ENCODE data around the gene FAM114A1. TPM values are rescaled to one million over a fixed set of nuclear protein-coding genes. Genes with fewer than 3 reads are reported as not detected.
A peak's percentile ranks its signal among the peaks of the same experiment; 100 is the strongest.

The FAM114A1 gene
- polyA plus RNA-seq, 4 donors = 11.3 to 34.6 (median 25.2) TPM

- Histone ChIP-seq H3K9me3 (ENCODE audit: control insufficient read depth in 2 of 2, insufficient read depth in 1 of 2, low read depth in 1 of 2, low read length in 1 of 2) (no peaks in the 10 kb centered on the region), H3K4me1 (ENCODE audit: control insufficient read depth in 3 of 3, insufficient read depth in 2 of 3, low read depth in 1 of 3, low read length in 2 of 3) (peaks cover 0 to 2% (median 0%) of the 10 kb centered on the region in 3 donors), H3K36me3 (ENCODE audit: control insufficient read depth in 3 of 3, insufficient read depth in 2 of 3, low read depth in 1 of 3, low read length in 3 of 3) (no peaks in the 10 kb centered on the region), H3K4me3 (ENCODE audit: low read depth in 1 of 3, low read length in 3 of 3) (no peak overlapping the region), H3K27ac (ENCODE audit: low read depth in 1 of 3, low read length in 2 of 3) (no peak overlapping the region), H3K27me3 (ENCODE audit: control insufficient read depth in 3 of 3, insufficient read depth in 3 of 3, low read length in 3 of 3) (no peaks in the 10 kb centered on the region)
- 83 to 86% (median 84%) methylated on average over 5 of the region's 5 CpGs for WGBS, 3 donors
- no peak for DNase-seq
- no peak for FAIRE-seq
These were observed 12.1 kb upstream of the FAM114A1 start for GRCh38 chr4:38855466-38855865.

DNA sequence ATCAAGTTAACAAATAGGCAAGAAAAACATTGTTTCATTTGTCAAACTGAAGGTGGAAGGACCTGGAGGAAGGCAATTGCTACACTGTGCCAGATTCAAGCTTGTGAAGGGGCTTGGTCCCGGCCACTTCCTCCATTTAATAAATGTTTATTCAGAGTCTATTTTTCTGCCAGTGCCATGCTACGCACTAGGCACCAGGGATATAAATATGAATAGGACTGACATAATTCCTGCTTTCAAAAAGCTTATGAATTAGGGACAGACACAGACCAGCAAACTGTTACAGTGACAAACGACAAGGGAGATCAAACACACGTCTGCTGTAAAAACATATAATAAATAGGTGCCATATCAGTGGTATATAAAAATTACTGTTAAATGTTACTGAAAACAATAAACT is 11.6 kb upstream of the FAM114A1 start:
- WGBS, 3 donors = 33 to 62% (median 44%) methylated on average over 4 of the region's 4 CpGs
- H3K36me3 ChIP-seq (ENCODE audit: control insufficient read depth in 3 of 3, insufficient read depth in 2 of 3, low read depth in 1 of 3, low read length in 3 of 3) = no peaks in the 10 kb centered on the region
- H3K4me1 ChIP-seq (ENCODE audit: control insufficient read depth in 3 of 3, insufficient read depth in 2 of 3, low read depth in 1 of 3, low read length in 2 of 3) = peaks cover 0 to 2% (median 0%) of the 10 kb centered on the region in 3 donors
- no peak for DNase-seq
- FAIRE-seq = no peak
- no peaks in the 10 kb centered on the region for H3K27me3 ChIP-seq (ENCODE audit: control insufficient read depth in 3 of 3, insufficient read depth in 3 of 3, low read length in 3 of 3)
- H3K4me3 ChIP-seq (ENCODE audit: low read depth in 1 of 3, low read length in 3 of 3) = no peak overlapping the region
- peak overlapping the region in 1 of 3 donors; percentile 20 for H3K27ac ChIP-seq (ENCODE audit: low read depth in 1 of 3, low read length in 2 of 3)
- H3K9me3 ChIP-seq (ENCODE audit: control insufficient read depth in 2 of 2, insufficient read depth in 1 of 2, low read depth in 1 of 2, low read length in 1 of 2) = no peaks in the 10 kb centered on the region

GRCh38 chr4:38856524-38857337 is 10.9 kb upstream of the FAM114A1 start, which contains the start of gene TLR6:
TSS of gene TLR6 (minus strand) at chr4:38856817. CDS start at chr4:38829473, 27,344 bp downstream.
- Histone ChIP-seq H3K27ac (ENCODE audit: low read depth in 1 of 3, low read length in 2 of 3) (peak within 1 kb of the TSS in 1 of 3 donors; percentile 90), H3K4me1 (ENCODE audit: control insufficient read depth in 3 of 3, insufficient read depth in 2 of 3, low read depth in 1 of 3, low read length in 2 of 3) (peaks cover 0 to 2% (median 0%) of the 10 kb centered on the region in 3 donors), H3K4me3 (ENCODE audit: low read depth in 1 of 3, low read length in 3 of 3) (no peak within 1 kb of the TSS), H3K27me3 (ENCODE audit: control insufficient read depth in 3 of 3, insufficient read depth in 3 of 3, low read length in 3 of 3) (no peaks in the 10 kb centered on the region), H3K9me3 (ENCODE audit: control insufficient read depth in 2 of 2, insufficient read depth in 1 of 2, low read depth in 1 of 2, low read length in 1 of 2) (no peaks in the 10 kb centered on the region), H3K36me3 (ENCODE audit: control insufficient read depth in 3 of 3, insufficient read depth in 2 of 3, low read depth in 1 of 3, low read length in 3 of 3) (no peaks in the 10 kb centered on the region)
- FAIRE-seq = peak; percentile 95
- WGBS, 3 donors = 7 to 24% (median 19%) methylated on average over 8 of the region's 8 CpGs
- peak; percentile 68 to 71 for DNase-seq

DNA sequence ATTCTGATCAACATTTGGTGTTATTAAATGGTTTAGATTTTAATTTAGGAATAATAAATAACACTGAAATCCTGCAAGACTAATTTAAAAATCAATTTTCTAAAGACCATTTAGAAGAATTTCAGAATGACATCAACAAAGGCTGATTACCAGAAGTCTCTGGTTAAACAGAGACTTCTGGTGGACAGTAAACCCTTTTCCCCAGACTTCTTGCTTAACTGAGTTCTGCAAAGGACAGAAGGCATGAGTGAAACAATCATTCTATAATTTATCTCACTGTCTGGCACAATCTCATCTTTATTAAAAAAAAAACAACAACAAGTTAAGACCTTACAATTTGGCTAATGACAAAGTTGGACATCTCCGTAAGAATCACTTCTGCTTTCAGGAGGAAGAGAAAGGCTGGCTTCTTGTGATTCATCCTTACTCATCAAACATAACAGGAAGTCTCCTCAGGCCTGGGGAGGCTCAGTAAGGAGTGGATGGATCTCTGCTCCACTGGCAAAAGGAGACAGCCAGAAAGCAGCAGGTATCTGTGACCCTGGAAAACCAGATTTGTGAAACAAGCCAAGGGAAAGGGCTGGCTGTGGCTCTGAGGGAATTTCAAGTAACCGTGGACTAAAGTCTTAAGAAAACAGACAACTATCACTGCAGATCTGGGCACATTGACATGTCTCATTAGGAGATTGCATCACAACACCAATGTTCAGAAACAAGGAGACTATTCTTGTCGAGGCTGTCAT is 10.1 kb upstream of the FAM114A1 start:
- peak overlapping the region in 2 of 3 donors; percentile 26 to 90 for H3K27ac ChIP-seq (ENCODE audit: low read depth in 1 of 3, low read length in 2 of 3)
- 41 to 53% (median 42%) methylated on average over 3 of the region's 3 CpGs for whole genome bisulfite sequencing, 3 donors
- H3K27me3 ChIP-seq (ENCODE audit: control insufficient read depth in 3 of 3, insufficient read depth in 3 of 3, low read length in 3 of 3) = no peaks in the 10 kb centered on the region
- peak; percentile 61 for FAIRE-seq
- H3K4me3 ChIP-seq (ENCODE audit: low read depth in 1 of 3, low read length in 3 of 3) = no peak overlapping the region
- peaks cover 0 to 2% (median 0%) of the 10 kb centered on the region in 3 donors for H3K4me1 ChIP-seq (ENCODE audit: control insufficient read depth in 3 of 3, insufficient read depth in 2 of 3, low read depth in 1 of 3, low read length in 2 of 3)
- DNase-seq = peak in 1 of 2 donors; percentile 32
- no peaks in the 10 kb centered on the region for H3K9me3 ChIP-seq (ENCODE audit: control insufficient read depth in 2 of 2, insufficient read depth in 1 of 2, low read depth in 1 of 2, low read length in 1 of 2)
- H3K36me3 ChIP-seq (ENCODE audit: control insufficient read depth in 3 of 3, insufficient read depth in 2 of 3, low read depth in 1 of 3, low read length in 3 of 3) = no peaks in the 10 kb centered on the region

DNA sequence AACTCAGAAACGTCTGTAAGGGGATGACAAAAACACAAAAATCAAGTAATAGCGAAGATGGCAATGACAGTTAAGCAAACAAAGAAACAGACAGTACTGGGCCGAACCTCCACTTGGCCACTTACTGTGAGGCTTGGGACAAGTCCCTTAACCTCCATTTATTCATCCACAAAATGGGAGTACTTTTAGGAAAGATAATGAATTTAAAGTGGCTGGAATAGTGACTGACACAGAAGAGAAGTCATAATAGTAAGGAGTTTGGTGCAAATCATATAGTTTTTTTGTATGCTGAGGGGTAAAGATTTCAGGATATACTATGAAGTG is 9.5 kb upstream of the FAM114A1 start:
- H3K4me3 ChIP-seq (ENCODE audit: low read depth in 1 of 3, low read length in 3 of 3) = no peak overlapping the region
- no peaks in the 10 kb centered on the region for H3K9me3 ChIP-seq (ENCODE audit: control insufficient read depth in 2 of 2, insufficient read depth in 1 of 2, low read depth in 1 of 2, low read length in 1 of 2)
- peak overlapping the region in 2 of 3 donors; percentile 26 to 90 for H3K27ac ChIP-seq (ENCODE audit: low read depth in 1 of 3, low read length in 2 of 3)
- no peaks in the 10 kb centered on the region for H3K27me3 ChIP-seq (ENCODE audit: control insufficient read depth in 3 of 3, insufficient read depth in 3 of 3, low read length in 3 of 3)
- WGBS, 3 donors = 63 to 76% (median 66%) methylated on average over 3 of the region's 3 CpGs
- no peaks in the 10 kb centered on the region for H3K36me3 ChIP-seq (ENCODE audit: control insufficient read depth in 3 of 3, insufficient read depth in 2 of 3, low read depth in 1 of 3, low read length in 3 of 3)
- peaks cover 0 to 2% (median 0%) of the 10 kb centered on the region in 3 donors for H3K4me1 ChIP-seq (ENCODE audit: control insufficient read depth in 3 of 3, insufficient read depth in 2 of 3, low read depth in 1 of 3, low read length in 2 of 3)
- no peak for DNase-seq
- no peak for FAIRE-seq

GRCh38 chr4:38859501-38859900 is 8.1 kb upstream of the FAM114A1 start:
- DNase-seq = no peak
- Histone ChIP-seq H3K9me3 (ENCODE audit: control insufficient read depth in 2 of 2, insufficient read depth in 1 of 2, low read depth in 1 of 2, low read length in 1 of 2) (no peaks in the 10 kb centered on the region), H3K4me3 (ENCODE audit: low read depth in 1 of 3, low read length in 3 of 3) (no peak overlapping the region), H3K4me1 (ENCODE audit: control insufficient read depth in 3 of 3, insufficient read depth in 2 of 3, low read depth in 1 of 3, low read length in 2 of 3) (peaks cover 0 to 2% (median 0%) of the 10 kb centered on the region in 3 donors), H3K36me3 (ENCODE audit: control insufficient read depth in 3 of 3, insufficient read depth in 2 of 3, low read depth in 1 of 3, low read length in 3 of 3) (no peaks in the 10 kb centered on the region), H3K27ac (ENCODE audit: low read depth in 1 of 3, low read length in 2 of 3) (no peak overlapping the region), H3K27me3 (ENCODE audit: control insufficient read depth in 3 of 3, insufficient read depth in 3 of 3, low read length in 3 of 3) (no peaks in the 10 kb centered on the region)
- FAIRE-seq = no peak
- 94 to 96% (median 96%) methylated on average over 7 of the region's 7 CpGs for WGBS, 3 donors

- Histone ChIP-seq H3K36me3 (ENCODE audit: control insufficient read depth in 3 of 3, insufficient read depth in 2 of 3, low read depth in 1 of 3, low read length in 3 of 3) (no peaks in the 10 kb centered on the region), H3K4me3 (ENCODE audit: low read depth in 1 of 3, low read length in 3 of 3) (no peak overlapping the region), H3K27ac (ENCODE audit: low read depth in 1 of 3, low read length in 2 of 3) (no peak overlapping the region), H3K9me3 (ENCODE audit: control insufficient read depth in 2 of 2, insufficient read depth in 1 of 2, low read depth in 1 of 2, low read length in 1 of 2) (no peaks in the 10 kb centered on the region), H3K27me3 (ENCODE audit: control insufficient read depth in 3 of 3, insufficient read depth in 3 of 3, low read length in 3 of 3) (no peaks in the 10 kb centered on the region), H3K4me1 (ENCODE audit: control insufficient read depth in 3 of 3, insufficient read depth in 2 of 3, low read depth in 1 of 3, low read length in 2 of 3) (peaks cover 0 to 2% (median 2%) of the 10 kb centered on the region in 3 donors)
- 37 to 44% (median 40%) methylated on average over 5 of the region's 5 CpGs for WGBS, 3 donors
- FAIRE-seq (no peak), DNase-seq (peak; percentile 46 to 65)
These were observed 6.7 kb upstream of the FAM114A1 start for GRCh38 chr4:38860788-38861424.

DNA sequence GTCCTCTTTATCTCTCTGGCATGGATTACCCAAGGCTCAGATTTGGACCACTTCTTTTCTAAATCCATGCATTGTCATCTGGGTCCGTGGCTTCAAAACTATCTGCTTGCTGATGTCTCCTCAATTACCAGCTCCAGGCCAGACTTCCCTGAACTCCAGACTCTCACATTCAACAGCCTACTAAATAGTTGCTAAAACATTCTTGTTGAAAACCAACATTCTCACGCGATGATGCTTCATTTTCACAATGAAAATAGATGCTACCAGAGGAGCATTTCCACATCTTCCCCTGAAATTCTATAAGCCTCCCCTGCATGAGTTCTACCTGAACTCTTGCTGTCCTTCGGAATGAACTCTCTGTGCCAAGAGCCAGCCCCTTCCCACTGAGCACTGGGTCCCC is 5.8 kb upstream of the FAM114A1 start:
- H3K27me3 ChIP-seq (ENCODE audit: control insufficient read depth in 3 of 3, insufficient read depth in 3 of 3, low read length in 3 of 3) = no peaks in the 10 kb centered on the region
- no peak overlapping the region for H3K27ac ChIP-seq (ENCODE audit: low read depth in 1 of 3, low read length in 2 of 3)
- H3K36me3 ChIP-seq (ENCODE audit: control insufficient read depth in 3 of 3, insufficient read depth in 2 of 3, low read depth in 1 of 3, low read length in 3 of 3) = no peaks in the 10 kb centered on the region
- FAIRE-seq (no peak), DNase-seq (no peak)
- peaks cover 0 to 2% (median 0%) of the 10 kb centered on the region in 3 donors for H3K4me1 ChIP-seq (ENCODE audit: control insufficient read depth in 3 of 3, insufficient read depth in 2 of 3, low read depth in 1 of 3, low read length in 2 of 3)
- H3K9me3 ChIP-seq (ENCODE audit: control insufficient read depth in 2 of 2, insufficient read depth in 1 of 2, low read depth in 1 of 2, low read length in 1 of 2) = no peaks in the 10 kb centered on the region
- whole genome bisulfite sequencing, 3 donors = 89 to 94% (median 92%) methylated on average over 4 of the region's 4 CpGs
- H3K4me3 ChIP-seq (ENCODE audit: low read depth in 1 of 3, low read length in 3 of 3) = no peak overlapping the region
